ENCODE measurements around the gene UNC45B. TPM values are rescaled to one million over a fixed set of nuclear protein-coding genes. Genes with fewer than 3 reads are reported as not detected.

UNC45B gene
- total and polyA plus RNA-seq, 2 of the 4 experiments (the other 2 are of a cell fraction) = not detected

DNA sequence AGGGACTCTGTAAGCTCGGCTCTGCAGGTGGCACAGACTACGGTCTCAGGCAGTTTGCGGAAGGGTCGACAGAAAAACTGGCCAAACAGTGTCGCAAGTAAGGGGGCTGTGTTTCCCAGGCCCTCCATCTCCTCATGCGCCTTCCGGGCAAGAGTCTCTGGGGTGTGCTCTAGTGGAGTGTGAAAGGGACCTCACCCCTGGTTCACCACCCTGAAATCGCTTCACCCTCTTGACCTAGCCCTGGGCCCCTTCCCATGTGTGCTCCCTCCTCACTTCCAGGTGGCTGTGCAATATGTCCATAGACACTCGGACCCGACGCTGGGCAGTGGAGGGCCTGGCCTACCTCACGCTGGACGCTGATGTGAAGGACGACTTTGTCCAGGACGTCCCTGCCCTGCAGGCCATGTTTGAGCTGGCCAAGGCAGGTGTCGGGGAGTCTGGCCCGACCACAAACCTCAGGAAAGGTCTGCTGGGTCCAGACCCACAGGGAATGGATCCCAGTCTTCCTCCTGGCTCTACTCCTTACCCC, 22.3 kb downstream of the UNC45B start:
- Histone ChIP-seq H2BK5ac (ENCODE audit: low read depth, low read length, poor library complexity, severe bottlenecking) (no peak overlapping the region), H3K18ac (ENCODE audit: low read depth, low read length) (no peak overlapping the region), H3K4me1 (ENCODE audit: control insufficient read depth, insufficient read depth, low read length) (peaks cover 4% of the 10 kb centered on the region; the same call in 1 of the 2 replicates), H3K27me3 (ENCODE audit: control insufficient read depth, insufficient read depth, low read length) (no peaks in the 10 kb centered on the region), H3K27ac (ENCODE audit: insufficient read depth, low read length) (no peak overlapping the region), H3K79me1 (ENCODE audit: low read depth in 1 of 2, low read length in 2 of 2) (no peaks in the 10 kb centered on the region), H3K9me3 (ENCODE audit: control insufficient read depth, insufficient read depth, low read length) (no peaks in the 10 kb centered on the region), H3K56ac (ENCODE audit: extremely low read depth, insufficient read depth, low read length) (no peak overlapping the region), H4K5ac (ENCODE audit: low read depth, low read length) (no peak overlapping the region), H3K9me1 (ENCODE audit: insufficient read depth, low read length) (0 out of 2 replicates have a peak, but pooled peaks cover 5% of the 10 kb centered on the region), H3K14ac (replicated peaks; ENCODE audit: low read depth, low read length) (no peak overlapping the region), H4K91ac (ENCODE audit: insufficient read depth, low read depth, low read length) (no peak overlapping the region), H2AK9ac (replicated peaks; ENCODE audit: low read depth, low read length, poor library complexity) (no peak overlapping the region), H3K4me3 (ENCODE audit: insufficient read depth, low read depth, low read length) (no peak overlapping the region), H3K4me2 (ENCODE audit: low read depth, low read length) (no peak overlapping the region), H3K36me3 (ENCODE audit: control insufficient read depth, insufficient read depth, low read length) (no peaks in the 10 kb centered on the region), H4K20me1 (ENCODE audit: insufficient read depth, low read length) (no peaks in the 10 kb centered on the region), H3K23ac (ENCODE audit: low read depth, low read length) (no peak overlapping the region), H3K4ac (ENCODE audit: low read depth, low read length) (no peak overlapping the region), H2BK15ac (ENCODE audit: low read depth, low read length) (no peak overlapping the region), H3K9ac (ENCODE audit: low read depth, low read length) (no peak overlapping the region), H2AFZ (replicated peaks; ENCODE audit: low read length, poor library complexity) (peak overlapping the region; percentile 33), H2AK5ac (ENCODE audit: low read depth, low read length) (no peak overlapping the region; the same call in 1 of the 2 replicates), H2BK20ac (ENCODE audit: low read depth, low read length) (no peak overlapping the region), H4K8ac (ENCODE audit: low read depth in 2 of 2, low read length in 2 of 2) (no peak overlapping the region), H2BK120ac (ENCODE audit: low read depth, low read length) (no peak overlapping the region)
- TF ChIP-seq BHLHE40 (IDR thresholded peaks at IDR 0.05; ENCODE audit: low read depth, low read length) = no peak
- TF ChIP-seq POLR2A (IDR thresholded peaks at IDR 0.05; ENCODE audit: low read depth, low read length) = no peak
- no peak for TF ChIP-seq SMC3 (IDR thresholded peaks at IDR 0.05; ENCODE audit: low read depth, low read length)
- no peak for TF ChIP-seq CHD1 (IDR thresholded peaks at IDR 0.05; ENCODE audit: low read depth, low read length)
- TF ChIP-seq, protein P1, sequence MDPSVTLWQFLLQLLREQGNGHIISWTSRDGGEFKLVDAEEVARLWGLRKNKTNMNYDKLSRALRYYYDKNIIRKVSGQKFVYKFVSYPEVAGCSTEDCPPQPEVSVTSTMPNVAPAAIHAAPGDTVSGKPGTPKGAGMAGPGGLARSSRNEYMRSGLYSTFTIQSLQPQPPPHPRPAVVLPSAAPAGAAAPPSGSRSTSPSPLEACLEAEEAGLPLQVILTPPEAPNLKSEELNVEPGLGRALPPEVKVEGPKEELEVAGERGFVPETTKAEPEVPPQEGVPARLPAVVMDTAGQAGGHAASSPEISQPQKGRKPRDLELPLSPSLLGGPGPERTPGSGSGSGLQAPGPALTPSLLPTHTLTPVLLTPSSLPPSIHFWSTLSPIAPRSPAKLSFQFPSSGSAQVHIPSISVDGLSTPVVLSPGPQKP (IDR thresholded peaks at IDR 0.05; ENCODE audit: borderline replicate concordance, low read depth, low read length) = no peak
- TF ChIP-seq NFE2L2 (IDR thresholded peaks at IDR 0.05; ENCODE audit: low read depth, low read length) = no peak
- TF ChIP-seq USF2 (IDR thresholded peaks at IDR 0.05; ENCODE audit: low read depth, low read length) = no peak
- TF ChIP-seq MAFK (IDR thresholded peaks at IDR 0.05; ENCODE audit: low read depth, low read length) = no peak
- TF ChIP-seq RAD21 (IDR thresholded peaks at IDR 0.05; ENCODE audit: low read length) = no peak
- no peak for TF ChIP-seq MXI1 (IDR thresholded peaks at IDR 0.05; ENCODE audit: borderline replicate concordance, low read depth, low read length)
- TF ChIP-seq FOS (IDR thresholded peaks at IDR 0.05; ENCODE audit: low read depth, low read length) = no peak
- TF ChIP-seq CEBPB (IDR thresholded peaks at IDR 0.05; ENCODE audit: low read depth, low read length) = no peak
- TF ChIP-seq, protein P2, sequence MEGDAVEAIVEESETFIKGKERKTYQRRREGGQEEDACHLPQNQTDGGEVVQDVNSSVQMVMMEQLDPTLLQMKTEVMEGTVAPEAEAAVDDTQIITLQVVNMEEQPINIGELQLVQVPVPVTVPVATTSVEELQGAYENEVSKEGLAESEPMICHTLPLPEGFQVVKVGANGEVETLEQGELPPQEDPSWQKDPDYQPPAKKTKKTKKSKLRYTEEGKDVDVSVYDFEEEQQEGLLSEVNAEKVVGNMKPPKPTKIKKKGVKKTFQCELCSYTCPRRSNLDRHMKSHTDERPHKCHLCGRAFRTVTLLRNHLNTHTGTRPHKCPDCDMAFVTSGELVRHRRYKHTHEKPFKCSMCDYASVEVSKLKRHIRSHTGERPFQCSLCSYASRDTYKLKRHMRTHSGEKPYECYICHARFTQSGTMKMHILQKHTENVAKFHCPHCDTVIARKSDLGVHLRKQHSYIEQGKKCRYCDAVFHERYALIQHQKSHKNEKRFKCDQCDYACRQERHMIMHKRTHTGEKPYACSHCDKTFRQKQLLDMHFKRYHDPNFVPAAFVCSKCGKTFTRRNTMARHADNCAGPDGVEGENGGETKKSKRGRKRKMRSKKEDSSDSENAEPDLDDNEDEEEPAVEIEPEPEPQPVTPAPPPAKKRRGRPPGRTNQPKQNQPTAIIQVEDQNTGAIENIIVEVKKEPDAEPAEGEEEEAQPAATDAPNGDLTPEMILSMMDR (conservative IDR thresholded peaks at IDR 0.05; ENCODE audit: low read depth, low read length) = no peak
- TF ChIP-seq RFX5 (IDR thresholded peaks at IDR 0.05; ENCODE audit: low read depth, low read length) = no peak
- in situ Hi-C loops (cut with MboI; ENCODE audit: low sequenced_read_pairs) (loop anchor here (5.0 kb wide), 1 partner anchor 367 kb away; the partner anchor contains the start of gene SLFN12L), intact Hi-C loops (cut with micrococcal nuclease) (loop anchor here (5.0 to 10.0 kb wide), 2 partner anchors 72 to 265 kb away; partner anchors contain the start of genes SLFN12 and SLFN5), dilution Hi-C loops (cut with HindIII; ENCODE audit: low sequenced_read_pairs, unreplicated experiment) (no loop called here)
- BruUV-seq (replicated peaks) = no TSS peak
- ChIA-PET POLR2A (ENCODE audit: unreplicated experiment) (no interaction called here), CTCF (no interaction called here)
- no peak for DNase-seq
- no peak for ATAC-seq (ENCODE audit: low read depth)
- 59% methylated on average over 8 of the region's 17 CpGs; no CpG with 5 or more reads in 1 of the 2 experiments for WGBS, 2 experiments (ENCODE audit: extremely low coverage in 2 of 2, insufficient read length in 1 of 2)

Measured in IMR-90 (cell line).